ENCODE results near the gene HNF1B.

- no peak for TF ChIP-seq EP300 (IDR thresholded peaks at IDR 0.05)
- no peak for TF ChIP-seq POLR2AphosphoS5 (IDR thresholded peaks at IDR 0.05)
- no peak for TF ChIP-seq CTCF (IDR thresholded peaks at IDR 0.05)
Measured at GRCh38 chr17:37750768-37751475, 6.1 kb upstream of the HNF1B start.
